G401 (cell line): Measurements from ENCODE around the gene SCRT2. TPM values are rescaled to one million over a fixed set of nuclear protein-coding genes. Genes with fewer than 3 reads are reported as not detected.
"Not testable (repeated sequence)": the region's sequence is repeated elsewhere in the genome, so short reads cannot be mapped to it uniquely, and the experiment has no call there.

Source experiments
- DNase-seq: peaks from one replicate; pipeline ENCODE4 v3.0.0-alpha.2; 2015; ENCODE audit warnings: low spot score
- in situ Hi-C: cut with HindIII; loops from 2 replicates; pipeline ENCODE4 v1.10.0; 2016; ENCODE audit warnings: low sequenced_read_pairs, mixed read lengths
- total RNA-seq: library from RNA; depleted of rRNA; stranded (reverse); fragments of >200 nt; shearing (Covaris generic); gene quantifications from 2 replicates; pipeline ENCODE4 v1.2.3, GENCODE V29; 2014

Gene SCRT2
- total RNA-seq, 1 experiment from 2014 or later: not detected

- in situ Hi-C loops: no loop called here
- DNase-seq: no peak
Measured at GRCh38 chr20:703426-703825, 27.8 kb upstream of the SCRT2 start.

- in situ Hi-C loops: no loop called here
Measured at GRCh38 chr20:703006-703405, 27.4 kb upstream of the SCRT2 start.

GRCh38 chr20:701401-702129, 26.0 kb upstream of the SCRT2 start:
- peak; percentile 95 for DNase-seq
- in situ Hi-C loops: no loop called here

More at GRCh38 chr20:703006-703405, 27.4 kb upstream of the SCRT2 start:
- no peak for DNase-seq

- in situ Hi-C loops: no loop called here
- peak; percentile 97 for DNase-seq
Measured at GRCh38 chr20:699811-700338, 24.3 kb upstream of the SCRT2 start.

- in situ Hi-C loops: no loop called here
- no peak for DNase-seq
Measured at GRCh38 chr20:699342-699741, 23.7 kb upstream of the SCRT2 start.

GRCh38 chr20:698276-698675, 22.7 kb upstream of the SCRT2 start:
- in situ Hi-C loops: no loop called here
- DNase-seq: no peak

GRCh38 chr20:697826-698225, 22.2 kb upstream of the SCRT2 start:
- in situ Hi-C loops: no loop called here

GRCh38 chr20:695165-695866, 19.7 kb upstream of the SCRT2 start:
- in situ Hi-C loops: no loop called here
- no peak for DNase-seq

More at GRCh38 chr20:697826-698225, 22.2 kb upstream of the SCRT2 start:
- no peak for DNase-seq

- in situ Hi-C loops: no loop called here
- no peak for DNase-seq
Measured at GRCh38 chr20:694496-694895, 18.9 kb upstream of the SCRT2 start.

GRCh38 chr20:693786-694185, 18.2 kb upstream of the SCRT2 start:
- DNase-seq, in situ Hi-C loops: not testable (repeated sequence)

GRCh38 chr20:692044-692443, 16.4 kb upstream of the SCRT2 start:
- in situ Hi-C loops: no loop called here
- DNase-seq: no peak

- in situ Hi-C loops: no loop called here
Measured at GRCh38 chr20:689947-690346, 14.3 kb upstream of the SCRT2 start.

GRCh38 chr20:689348-689747, 13.7 kb upstream of the SCRT2 start:
- in situ Hi-C loops: no loop called here
- DNase-seq: no peak

More at GRCh38 chr20:689947-690346, 14.3 kb upstream of the SCRT2 start:
- DNase-seq: no peak

GRCh38 chr20:688809-689212, 13.2 kb upstream of the SCRT2 start:
- DNase-seq: peak; percentile 69
- in situ Hi-C loops: no loop called here

GRCh38 chr20:687468-688203, 12.0 kb upstream of the SCRT2 start:
- DNase-seq: no peak
- in situ Hi-C loops: no loop called here

GRCh38 chr20:684676-685319, 9.2 kb upstream of the SCRT2 start:
- in situ Hi-C loops: no loop called here
- DNase-seq: no peak

- in situ Hi-C loops: no loop called here
- no peak for DNase-seq
Measured at GRCh38 chr20:682123-682522, 6.5 kb upstream of the SCRT2 start.

GRCh38 chr20:680638-681187, 5.1 kb upstream of the SCRT2 start:
- in situ Hi-C loops: no loop called here
- DNase-seq: no peak

GRCh38 chr20:677957-678356, 2.4 kb upstream of the SCRT2 start:
- no peak for DNase-seq
- in situ Hi-C loops: no loop called here
